ENCODE results near the gene HSD17B4. TPM values are rescaled to one million over a fixed set of nuclear protein-coding genes. Genes with fewer than 3 reads are reported as not detected.
"Not testable (repeated sequence)": the region's sequence is repeated elsewhere in the genome, so short reads cannot be mapped to it uniquely, and the experiment has no call there.

The HSD17B4 gene
- total RNA-seq, 1 experiment from 2014 or later: 180 TPM

- peak; percentile 5 for DNase-seq (ENCODE audit: low read depth)
Measured at GRCh38 chr5:119478781-119479180, 26.5 kb downstream of the HSD17B4 start.

- not testable (repeated sequence) for DNase-seq (ENCODE audit: low read depth)
Measured at GRCh38 chr5:119480629-119481028, 28.3 kb downstream of the HSD17B4 start.

GRCh38 chr5:119483155-119483554, 30.9 kb downstream of the HSD17B4 start:
- no peak for DNase-seq (ENCODE audit: low read depth)

- no peak for DNase-seq (ENCODE audit: low read depth)
Measured at GRCh38 chr5:119484884-119485283, 32.6 kb downstream of the HSD17B4 start.

GRCh38 chr5:119501671-119502179, 49.4 kb downstream of the HSD17B4 start:
- DNase-seq (ENCODE audit: low read depth): no peak

GRCh38 chr5:119503939-119504338, 51.6 kb downstream of the HSD17B4 start:
- not testable (repeated sequence) for DNase-seq (ENCODE audit: low read depth)

- peak; percentile 7 for DNase-seq (ENCODE audit: low read depth)
Measured at GRCh38 chr5:119512277-119512676, 60.0 kb downstream of the HSD17B4 start.

GRCh38 chr5:119515192-119515591, 62.9 kb downstream of the HSD17B4 start:
- peak; percentile 27 for DNase-seq (ENCODE audit: low read depth)

- DNase-seq (ENCODE audit: low read depth): not testable (repeated sequence)
Measured at GRCh38 chr5:119517115-119517514, 64.8 kb downstream of the HSD17B4 start.

- no peak for DNase-seq (ENCODE audit: low read depth)
Measured at GRCh38 chr5:119521232-119521631, 68.9 kb downstream of the HSD17B4 start.

GRCh38 chr5:119522841-119523240, 70.5 kb downstream of the HSD17B4 start:
- DNase-seq (ENCODE audit: low read depth): no peak

- no peak for DNase-seq (ENCODE audit: low read depth)
Measured at GRCh38 chr5:119524485-119524884, 72.2 kb downstream of the HSD17B4 start.

GRCh38 chr5:119527351-119527750, 75.1 kb downstream of the HSD17B4 start:
- no peak for DNase-seq (ENCODE audit: low read depth)

GRCh38 chr5:119529811-119530210, 77.5 kb downstream of the HSD17B4 start:
- no peak for DNase-seq (ENCODE audit: low read depth)

- no peak for DNase-seq (ENCODE audit: low read depth)
Measured at GRCh38 chr5:119532637-119533036, 80.3 kb downstream of the HSD17B4 start.

- peak; percentile 65 for DNase-seq (ENCODE audit: low read depth)
Measured at GRCh38 chr5:119537704-119538103, 85.4 kb downstream of the HSD17B4 start.

- no peak for DNase-seq (ENCODE audit: low read depth)
Measured at GRCh38 chr5:119541716-119542115, 89.4 kb downstream of the HSD17B4 start.

- no peak for DNase-seq (ENCODE audit: low read depth)
Measured at GRCh38 chr5:119551819-119552218, 99.5 kb downstream of the HSD17B4 start.

GRCh38 chr5:119554597-119554996, 102.3 kb downstream of the HSD17B4 start:
- DNase-seq (ENCODE audit: low read depth): no peak

- no peak for DNase-seq (ENCODE audit: low read depth)
Measured at GRCh38 chr5:119570910-119571309, 118.6 kb downstream of the HSD17B4 start.

GRCh38 chr5:119578937-119579336, 126.6 kb downstream of the HSD17B4 start:
- DNase-seq (ENCODE audit: low read depth): peak; percentile 36

GRCh38 chr5:119582987-119583386, 130.7 kb downstream of the HSD17B4 start:
- DNase-seq (ENCODE audit: low read depth): no peak

- DNase-seq (ENCODE audit: low read depth): no peak
Measured at GRCh38 chr5:119583684-119584083, 131.4 kb downstream of the HSD17B4 start.

Measured in M059J (cell line).